Activated CD4-positive, alpha-beta memory T cell treated with anti-CD3 and anti-CD28 coated beads, Interleukin-2, amount 10 ng/mL, durations not matched to agents 7 days and 5 days (primary cell): ENCODE results near the gene DNAJA4. TPM values are rescaled to one million over a fixed set of nuclear protein-coding genes. Genes with fewer than 3 reads are reported as not detected.

ENCODE experiments used
- CTCF ChIA-PET: fragments of 350-600 bp; sonication (Branson Sonifier 250); formaldehyde crosslinking; loops from one replicate; lab custom pipeline; 2021; ENCODE audit warnings: antibody characterized with exemption, inconsistent platforms; lab: Charles Lee
- POLR2A ChIA-PET: fragments of 350-600 bp; sonication (Branson Sonifier 250); formaldehyde crosslinking; loops from one replicate; lab custom pipeline; 2021; ENCODE audit warnings: antibody characterized with exemption; lab: Charles Lee
- DNase-seq: peaks from one replicate; pipeline ENCODE4 v3.0.0-alpha.2; 2020
- H3K27ac Mint-ChIP-seq: one replicate; pipeline ENCODE4 v1.8.0; 2021; ENCODE audit warnings: mild to moderate bottlenecking, mixed read lengths
- H3K27me3 Mint-ChIP-seq: one replicate; pipeline ENCODE4 v1.8.0; 2021; ENCODE audit warnings: mixed read lengths
- H3K36me3 Mint-ChIP-seq: one replicate; pipeline ENCODE4 v1.8.0; 2021; ENCODE audit warnings: low read depth, mixed read lengths
- H3K4me1 Mint-ChIP-seq: one replicate; pipeline ENCODE4 v1.8.0; 2021; ENCODE audit warnings: mixed read lengths
- H3K4me3 Mint-ChIP-seq: one replicate; pipeline ENCODE4 v1.8.0; 2021; ENCODE audit warnings: mild to moderate bottlenecking, mixed read lengths
- H3K9me3 Mint-ChIP-seq: one replicate; pipeline ENCODE4 v1.8.0; 2021; ENCODE audit warnings: mixed read lengths
- total RNA-seq, 2 experiments: library from RNA; stranded (reverse); gene quantifications; one replicate each; pipeline ENCODE4 v1.2.3, GENCODE V29; 2021

Gene DNAJA4
- 10 to 100 TPM; 27.7 to 30.9 TPM for total RNA-seq

DNA sequence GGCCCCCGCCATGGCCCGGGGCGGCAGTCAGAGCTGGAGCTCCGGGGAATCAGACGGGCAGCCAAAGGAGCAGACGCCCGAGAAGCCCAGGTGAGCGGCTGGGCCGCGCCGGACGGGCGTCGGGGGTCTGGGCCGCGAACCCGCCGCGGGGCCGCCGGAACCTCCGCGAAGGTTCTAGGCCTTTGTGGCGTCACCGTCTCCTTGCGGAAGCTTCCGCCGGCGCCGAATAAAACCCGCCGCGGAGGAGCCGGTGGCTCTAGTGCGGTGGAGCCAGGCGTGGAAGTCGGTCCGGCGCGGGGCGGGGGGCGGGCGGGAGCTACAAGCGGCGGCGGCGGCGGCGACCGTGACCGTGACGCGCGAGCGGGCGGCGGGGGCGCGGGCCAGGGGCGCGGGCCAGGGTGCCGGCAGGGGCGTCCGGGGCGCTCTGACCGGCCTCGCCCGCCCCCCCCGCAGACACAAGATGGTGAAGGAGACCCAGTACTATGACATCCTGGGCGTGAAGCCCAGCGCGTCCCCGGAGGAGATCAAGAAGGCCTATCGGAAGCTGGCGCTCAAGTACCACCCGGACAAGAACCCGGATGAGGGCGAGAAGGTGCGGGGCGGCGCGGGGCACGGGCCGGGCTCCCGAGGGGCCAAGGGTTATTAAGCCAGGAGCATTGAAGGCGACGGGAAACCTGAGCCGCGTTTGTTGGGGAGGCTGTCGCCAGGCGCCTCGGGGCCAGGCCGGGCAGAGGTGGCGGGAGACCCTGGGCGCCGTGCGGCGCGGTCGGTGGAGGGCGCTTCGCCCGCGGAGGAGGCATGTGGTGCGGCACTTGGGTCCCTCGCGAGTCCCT, at the start of gene DNAJA4:
DNAJA4 (plus strand) TSS at position 259 of the 833 bp plus-strand sequence; CDS start at position 461, 202 bp downstream.
- Mint-ChIP-seq H3K27ac (peak within 1 kb of the TSS; percentile 71), H3K9me3 (no peaks in the 10 kb centered on the region), H3K4me1 (peaks cover 29% of the 10 kb centered on the region), H3K4me3 (peak within 1 kb of the TSS; percentile 83), H3K27me3 (no peaks in the 10 kb centered on the region), H3K36me3 (no peaks in the 10 kb centered on the region)
- ChIA-PET CTCF (interaction anchor here (0.6 to 3.3 kb wide), 8 partner anchors 12 to 156 kb away, joined by 4 to 21 read pairs (median 7); partner anchors contain the start of gene SKIC8), POLR2A (interaction anchor here (0.8 to 3.7 kb wide), 13 partner anchors 9 to 276 kb away, joined by 3 to 37 read pairs (median 5); partner anchors contain the start of genes IDH3A, IREB2, PSMA4 and SKIC8)
- peak; percentile 68 for DNase-seq

GRCh38 chr15:78216276-78217104, 47.9 kb upstream of the DNAJA4 start:
- Mint-ChIP-seq H3K4me3 (no peak overlapping the region), H3K27me3 (peaks cover 18% of the 10 kb centered on the region), H3K4me1 (no peaks in the 10 kb centered on the region), H3K27ac (no peak overlapping the region), H3K36me3 (no peaks in the 10 kb centered on the region), H3K9me3 (no peaks in the 10 kb centered on the region)
- ChIA-PET POLR2A (no interaction called here), CTCF (no interaction called here)
- DNase-seq: no peak

GRCh38 chr15:78220713-78221112, 43.6 kb upstream of the DNAJA4 start:
- Mint-ChIP-seq H3K36me3 (no peaks in the 10 kb centered on the region), H3K27me3 (peaks cover 5% of the 10 kb centered on the region), H3K4me1 (peaks cover 23% of the 10 kb centered on the region), H3K4me3 (no peak overlapping the region), H3K9me3 (no peaks in the 10 kb centered on the region), H3K27ac (no peak overlapping the region)
- no peak for DNase-seq
- CTCF ChIA-PET: no interaction called here
- POLR2A ChIA-PET: no interaction called here

GRCh38 chr15:78222745-78223395, 41.5 kb upstream of the DNAJA4 start:
- no peak for DNase-seq
- no peaks in the 10 kb centered on the region for H3K36me3 Mint-ChIP-seq
- CTCF ChIA-PET: interaction anchor here (0.6 to 1.1 kb wide), 2 partner anchors 109 to 110 kb away, joined by 3 read pairs; no protein-coding TSS in a partner anchor
- no peak overlapping the region for H3K27ac Mint-ChIP-seq
- peaks cover 25% of the 10 kb centered on the region for H3K4me1 Mint-ChIP-seq
- peaks cover 5% of the 10 kb centered on the region for H3K27me3 Mint-ChIP-seq
- no peaks in the 10 kb centered on the region for H3K9me3 Mint-ChIP-seq
- H3K4me3 Mint-ChIP-seq: no peak overlapping the region
- POLR2A ChIA-PET: interaction anchor here (1.2 kb wide), 1 partner anchor 118 kb away, joined by 3 read pairs; no protein-coding TSS in a partner anchor

GRCh38 chr15:78223396-78224022, 40.9 kb upstream of the DNAJA4 start:
- peaks cover 1% of the 10 kb centered on the region for H3K27me3 Mint-ChIP-seq
- H3K4me1 Mint-ChIP-seq: peaks cover 25% of the 10 kb centered on the region
- no peaks in the 10 kb centered on the region for H3K9me3 Mint-ChIP-seq
- DNase-seq: no peak
- no peaks in the 10 kb centered on the region for H3K36me3 Mint-ChIP-seq
- no peak overlapping the region for H3K4me3 Mint-ChIP-seq
- CTCF ChIA-PET: interaction anchor here (0.6 to 1.1 kb wide), 2 partner anchors 109 to 110 kb away, joined by 3 read pairs; no protein-coding TSS in a partner anchor
- POLR2A ChIA-PET: interaction anchor here (1.2 kb wide), 1 partner anchor 118 kb away, joined by 3 read pairs; no protein-coding TSS in a partner anchor
- H3K27ac Mint-ChIP-seq: peak overlapping the region; percentile 12

- CTCF ChIA-PET: interaction anchor here (1.1 to 1.3 kb wide), 3 partner anchors 15 to 110 kb away, joined by 3 read pairs; no protein-coding TSS in a partner anchor
- H3K4me3 Mint-ChIP-seq: no peak overlapping the region
- H3K27ac Mint-ChIP-seq: peak overlapping the region; percentile 12
- no peaks in the 10 kb centered on the region for H3K9me3 Mint-ChIP-seq
- peaks cover 1% of the 10 kb centered on the region for H3K27me3 Mint-ChIP-seq
- peaks cover 25% of the 10 kb centered on the region for H3K4me1 Mint-ChIP-seq
- POLR2A ChIA-PET: interaction anchor here (1.2 kb wide), 1 partner anchor 119 kb away, joined by 3 read pairs; no protein-coding TSS in a partner anchor
- H3K36me3 Mint-ChIP-seq: no peaks in the 10 kb centered on the region
- DNase-seq: no peak
Observed at GRCh38 chr15:78224023-78224411, 40.3 kb upstream of the DNAJA4 start.

GRCh38 chr15:78225783-78226541, 38.4 kb upstream of the DNAJA4 start:
- Mint-ChIP-seq H3K27me3 (peaks cover 1% of the 10 kb centered on the region), H3K4me1 (peaks cover 25% of the 10 kb centered on the region), H3K4me3 (no peak overlapping the region), H3K27ac (no peak overlapping the region), H3K9me3 (no peaks in the 10 kb centered on the region), H3K36me3 (no peaks in the 10 kb centered on the region)
- DNase-seq: no peak
- CTCF ChIA-PET: interaction anchor here (1.2 to 1.7 kb wide), 2 partner anchors 30 to 69 kb away, joined by 3 to 6 read pairs; no protein-coding TSS in a partner anchor
- POLR2A ChIA-PET: no interaction called here

- ChIA-PET POLR2A (no interaction called here), CTCF (no interaction called here)
- Mint-ChIP-seq H3K36me3 (no peaks in the 10 kb centered on the region), H3K4me1 (peaks cover 14% of the 10 kb centered on the region), H3K27me3 (peaks cover 12% of the 10 kb centered on the region), H3K27ac (no peak overlapping the region), H3K9me3 (no peaks in the 10 kb centered on the region), H3K4me3 (no peak overlapping the region)
- DNase-seq: no peak
Observed at GRCh38 chr15:78228356-78228996, 35.9 kb upstream of the DNAJA4 start.

- Mint-ChIP-seq H3K4me1 (peaks cover 13% of the 10 kb centered on the region), H3K9me3 (no peaks in the 10 kb centered on the region), H3K36me3 (no peaks in the 10 kb centered on the region), H3K27ac (no peak overlapping the region), H3K27me3 (peaks cover 19% of the 10 kb centered on the region), H3K4me3 (no peak overlapping the region)
- ChIA-PET CTCF (interaction anchor here (0.5 kb wide), 1 partner anchor 111 kb away, joined by 3 read pairs; no protein-coding TSS in a partner anchor), POLR2A (no interaction called here)
- DNase-seq: no peak
Observed at GRCh38 chr15:78229431-78230406, 34.6 kb upstream of the DNAJA4 start.

DNA sequence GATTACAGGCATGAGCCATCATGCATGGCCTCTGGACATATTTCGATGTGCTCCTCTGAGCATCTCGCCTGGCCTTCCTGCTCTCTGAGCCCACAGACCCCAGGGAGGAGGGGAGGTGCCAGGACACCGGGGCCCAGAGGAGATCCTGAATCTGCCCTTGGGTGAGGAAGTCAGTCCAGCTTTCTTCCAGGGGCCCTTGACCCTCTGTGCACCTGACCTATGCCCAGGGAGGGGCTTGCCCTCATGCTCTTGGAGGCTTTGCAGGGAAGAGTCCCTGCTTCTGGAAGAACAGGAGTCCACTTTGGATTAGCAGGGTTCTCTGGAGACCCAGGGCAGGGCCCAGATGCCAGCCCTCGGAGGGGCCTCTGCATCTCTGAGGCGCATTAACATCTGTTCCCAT, 31.4 kb upstream of the DNAJA4 start:
- Mint-ChIP-seq H3K27me3 (peaks cover 30% of the 10 kb centered on the region), H3K4me3 (no peak overlapping the region), H3K27ac (no peak overlapping the region), H3K4me1 (peaks cover 17% of the 10 kb centered on the region), H3K36me3 (no peaks in the 10 kb centered on the region), H3K9me3 (no peaks in the 10 kb centered on the region)
- ChIA-PET POLR2A (no interaction called here), CTCF (interaction anchor here (0.6 kb wide), 1 partner anchor 80 kb away, joined by 3 read pairs; no protein-coding TSS in a partner anchor)
- DNase-seq: no peak
